Measurements from ENCODE around the gene TUSC2.
A peak's percentile ranks its signal among the peaks of the same experiment; 100 is the strongest.

TUSC2 gene

GRCh38 chr3:50359760-50360110, 31.7 kb upstream of the TUSC2 start:
- no peak for TF ChIP-seq POLR2A (IDR thresholded peaks at IDR 0.05; ENCODE audit: low read length)
- TF ChIP-seq GATA1 (IDR thresholded peaks at IDR 0.05; ENCODE audit: low read depth, low read length): no peak

GRCh38 chr3:50358911-50359759, 31.1 kb upstream of the TUSC2 start, which contains the start of gene TMEM115:
TSS of gene TMEM115 (minus strand) at chr3:50359521. CDS start at chr3:50359063, 458 bp downstream.
- TF ChIP-seq POLR2A (IDR thresholded peaks at IDR 0.05; ENCODE audit: low read length) (peak; percentile 88), GATA1 (IDR thresholded peaks at IDR 0.05; ENCODE audit: low read depth, low read length) (no peak)
- DNase-seq: peak; percentile 97 to 98

More at GRCh38 chr3:50359760-50360110, 31.7 kb upstream of the TUSC2 start:
- DNase-seq: no peak

- DNase-seq: no peak
- no peak for TF ChIP-seq GATA1 (IDR thresholded peaks at IDR 0.05; ENCODE audit: low read depth, low read length)
- TF ChIP-seq POLR2A (IDR thresholded peaks at IDR 0.05; ENCODE audit: low read length): no peak
Measured at GRCh38 chr3:50358355-50358910, 30.4 kb upstream of the TUSC2 start.

- TF ChIP-seq GATA1 (IDR thresholded peaks at IDR 0.05; ENCODE audit: low read depth, low read length) (no peak), POLR2A (IDR thresholded peaks at IDR 0.05; ENCODE audit: low read length) (no peak)
- peak; percentile 50 for DNase-seq
Measured at GRCh38 chr3:50357481-50357880, 29.5 kb upstream of the TUSC2 start.

- TF ChIP-seq GATA1 (IDR thresholded peaks at IDR 0.05; ENCODE audit: low read depth, low read length) (no peak), POLR2A (IDR thresholded peaks at IDR 0.05; ENCODE audit: low read length) (no peak)
- peak; percentile 71 for DNase-seq
Measured at GRCh38 chr3:50356553-50356952, 28.5 kb upstream of the TUSC2 start.

GRCh38 chr3:50355829-50356552, 28.0 kb upstream of the TUSC2 start:
- TF ChIP-seq GATA1 (IDR thresholded peaks at IDR 0.05; ENCODE audit: low read depth, low read length) (no peak), POLR2A (IDR thresholded peaks at IDR 0.05; ENCODE audit: low read length) (no peak)

GRCh38 chr3:50354850-50355249, 26.8 kb upstream of the TUSC2 start:
- TF ChIP-seq GATA1 (IDR thresholded peaks at IDR 0.05; ENCODE audit: low read depth, low read length): no peak
- no peak for TF ChIP-seq POLR2A (IDR thresholded peaks at IDR 0.05; ENCODE audit: low read length)
- no peak for DNase-seq

More at GRCh38 chr3:50355829-50356552, 28.0 kb upstream of the TUSC2 start:
- no peak for DNase-seq

GRCh38 chr3:50354186-50354764, 26.3 kb upstream of the TUSC2 start:
- TF ChIP-seq POLR2A (IDR thresholded peaks at IDR 0.05; ENCODE audit: low read length): no peak
- TF ChIP-seq GATA1 (IDR thresholded peaks at IDR 0.05; ENCODE audit: low read depth, low read length): peak; percentile 23
- DNase-seq: peak; percentile 71 to 86

GRCh38 chr3:50353245-50354004, 25.4 kb upstream of the TUSC2 start:
- no peak for TF ChIP-seq POLR2A (IDR thresholded peaks at IDR 0.05; ENCODE audit: low read length)
- TF ChIP-seq GATA1 (IDR thresholded peaks at IDR 0.05; ENCODE audit: low read depth, low read length): no peak
- no peak for DNase-seq

GRCh38 chr3:50352781-50353180, 24.8 kb upstream of the TUSC2 start:
- TF ChIP-seq POLR2A (IDR thresholded peaks at IDR 0.05; ENCODE audit: low read length): no peak
- no peak for TF ChIP-seq GATA1 (IDR thresholded peaks at IDR 0.05; ENCODE audit: low read depth, low read length)
- DNase-seq: no peak

GRCh38 chr3:50351323-50351697, 23.3 kb upstream of the TUSC2 start:
- TF ChIP-seq POLR2A (IDR thresholded peaks at IDR 0.05; ENCODE audit: low read length) (no peak), GATA1 (IDR thresholded peaks at IDR 0.05; ENCODE audit: low read depth, low read length) (no peak)
- DNase-seq: no peak

- peak; percentile 96 for DNase-seq
- peak; percentile 92 for TF ChIP-seq POLR2A (IDR thresholded peaks at IDR 0.05; ENCODE audit: low read length)
- no peak for TF ChIP-seq GATA1 (IDR thresholded peaks at IDR 0.05; ENCODE audit: low read depth, low read length)
Measured at GRCh38 chr3:50350527-50351322, 22.7 kb upstream of the TUSC2 start, which contains the start of the genes CYB561D2 and NPRL2. TSS of gene CYB561D2 (plus strand) at chr3:50350862. CDS start at chr3:50351434, 572 bp downstream. TSS of gene NPRL2 (minus strand) at chr3:50350775. CDS start at chr3:50350652, 123 bp downstream.

Data from erythroblast (primary cell).